Spleen (tissue), 11 donors: ENCODE data around the gene BRF1. TPM values are rescaled to one million over a fixed set of nuclear protein-coding genes. Genes with fewer than 3 reads are reported as not detected.

Experiments
- DNase-seq: peaks from one replicate; pipeline ENCODE4 v3.0.0-alpha.2; 2020
- H3K27ac ChIP-seq, 8 donors: fragments of 200-600 bp; sonication (generic) in 7 of 8; 1 replicate in 4 of 8; 2 replicates in 4 of 8; pipeline versions ENCODE4 v1.5.0 to v1.8.0; 2016 to 2021; ENCODE audit warnings: inconsistent platforms in 4 of 8, mild to moderate bottlenecking in 4 of 8, moderate library complexity in 1 of 8
- H3K27me3 ChIP-seq, 7 donors: fragments of 200-600 bp; sonication (generic) in 6 of 7; replicated peaks in 1 of 7; 1 replicate in 4 of 7; 2 replicates in 3 of 7; pipeline versions ENCODE4 v1.5.0 to v1.8.0; 2016 to 2021; ENCODE audit warnings: inconsistent platforms in 3 of 7, mild to moderate bottlenecking in 1 of 7
- H3K36me3 ChIP-seq, 6 donors: fragments of 200-600 bp; sonication (generic) in 5 of 6; 1 replicate in 4 of 6; 2 replicates in 2 of 6; pipeline versions ENCODE4 v1.5.0 to v1.8.0; 2016 to 2021; ENCODE audit warnings: inconsistent platforms in 2 of 6
- H3K4me1 ChIP-seq, 6 donors: fragments of 200-600 bp; sonication (generic) in 5 of 6; 1 replicate in 3 of 6; 2 replicates in 3 of 6; pipeline versions ENCODE4 v1.5.0 to v1.8.0; 2016 to 2021; ENCODE audit warnings: inconsistent platforms in 3 of 6
- H3K4me3 ChIP-seq, 8 donors: fragments of 200-600 bp; sonication (generic) in 7 of 8; 1 replicate in 4 of 8; 2 replicates in 4 of 8; pipeline versions ENCODE4 v1.5.0 to v1.8.0; 2016 to 2021; ENCODE audit warnings: inconsistent platforms in 4 of 8, mild to moderate bottlenecking in 4 of 8, moderate library complexity in 2 of 8
- H3K9me3 ChIP-seq, 8 donors: fragments of 200-600 bp; sonication (generic) in 7 of 8; 1 replicate in 4 of 8; 2 replicates in 4 of 8; pipeline versions ENCODE4 v1.5.0 to v1.8.0; 2016 to 2021; ENCODE audit warnings: inconsistent platforms in 4 of 8
- CTCF ChIP-seq, 11 experiments: fragments of 200-600 bp in 7 of 11; fragments of 450-650 bp in 4 of 11; sonication (generic) in 4 of 11; IDR thresholded peaks in 8 of 11; conservative IDR thresholded peaks in 3 of 11; 1 replicate in 7 of 11; 2 replicates in 4 of 11; pipeline versions ENCODE4 v1.4.0 to v1.8.0; 2016 to 2021; ENCODE audit warnings: antibody characterized with exemption in 11 of 11, inconsistent platforms in 4 of 11, mild to moderate bottlenecking in 1 of 11
- POLR2A ChIP-seq, 3 donors: fragments of 450-650 bp; IDR thresholded peaks; one replicate each; pipeline ENCODE4 v1.5.1; 2017; ENCODE audit warnings: antibody characterized with exemption in 3 of 3, mild to moderate bottlenecking in 1 of 3
- POLR2AphosphoS5 ChIP-seq, 3 donors: sonication (generic); formaldehyde crosslinking; IDR thresholded peaks; one replicate each; pipeline ENCODE4 v1.5.1; 2017; ENCODE audit warnings: antibody characterized with exemption in 3 of 3
- WGBS, 5 donors: extraction: QIAGEN DNeasy Blood & Tissue Kit in 3 of 5; methylation state at CpG; one replicate each; pipeline versions ENCODE4 v1.1.5 to v1.1.7; 2013 to 2018; 5-methylcytosine and 5-hydroxymethylcytosine counted together
- intact Hi-C: fragments of 100-400 bp; cut with DNase I; formaldehyde crosslinking; loops from one replicate; pipeline ENCODE4 v1.15.0; 2023; ENCODE audit warnings: low total_unique reads
- polyA plus RNA-seq, 3 donors: library from polyadenylated mRNA; stranded (reverse); fragments of 200-250 nt; gene quantifications; one replicate each; pipeline ENCODE4 v1.2.1, GENCODE V29; 2013
- total RNA-seq, 7 donors: library from RNA; depleted of rRNA in 3 of 7; stranded (reverse); fragments of >200 nt in 3 of 7; fragmentation: NEBNext Ultra II Directional in 4 of 7; extraction: Animal tissue kit (Norgen Biotek cat#: 25700) in 4 of 7; gene quantifications; one replicate each; pipeline versions ENCODE4 v1.1.0 to v1.2.1, GENCODE V29; 2016 to 2021
- donor health status: healthy with polysubstance abuse.
- donor health status: DM: no; HTN: no; CAD: no; lungs with moderate emphysema.
- donor health status: DM: no; HTN: no; CAD: no.
- donor health status: Bipolar disorder and iron deficiency.
- donor health status: healthy.
- donor health status: DM: no; HTN: no; CAD: no.
- donor health status: DM: yes; HTN: yes; CAD: no.

Gene BRF1
- total and polyA plus RNA-seq, 10 donors, result 16.2 to 71.2 (median 49.8) TPM

- WGBS, 5 donors, result 92 to 99% (median 95%) methylated on average over 8 to 11 of the region's 11 CpGs
- H3K9me3 ChIP-seq, result no peaks in the 10 kb centered on the region
- peaks cover 11 to 67% (median 40%) of the 10 kb centered on the region in 6 donors for H3K4me1 ChIP-seq
- intact Hi-C loops, result no loop called here
- H3K4me3 ChIP-seq, result no peak overlapping the region
- peaks cover 0 to 19% (median 0%) of the 10 kb centered on the region in 7 donors for H3K27me3 ChIP-seq
- TF ChIP-seq POLR2AphosphoS5 (IDR thresholded peaks at IDR 0.05) (no peak), POLR2A (IDR thresholded peaks at IDR 0.05) (no peak), CTCF (IDR thresholded peaks at IDR 0.05 in 8 of 11, conservative IDR thresholded peaks at IDR 0.05 in 3 of 11) (no peak)
- no peak overlapping the region for H3K27ac ChIP-seq
- no peak for DNase-seq
- peaks cover 0 to 3% (median 0%) of the 10 kb centered on the region in 6 donors for H3K36me3 ChIP-seq
These were observed 122.0 kb downstream of the BRF1 start for GRCh38 chr14:105178868-105179140.

DNA sequence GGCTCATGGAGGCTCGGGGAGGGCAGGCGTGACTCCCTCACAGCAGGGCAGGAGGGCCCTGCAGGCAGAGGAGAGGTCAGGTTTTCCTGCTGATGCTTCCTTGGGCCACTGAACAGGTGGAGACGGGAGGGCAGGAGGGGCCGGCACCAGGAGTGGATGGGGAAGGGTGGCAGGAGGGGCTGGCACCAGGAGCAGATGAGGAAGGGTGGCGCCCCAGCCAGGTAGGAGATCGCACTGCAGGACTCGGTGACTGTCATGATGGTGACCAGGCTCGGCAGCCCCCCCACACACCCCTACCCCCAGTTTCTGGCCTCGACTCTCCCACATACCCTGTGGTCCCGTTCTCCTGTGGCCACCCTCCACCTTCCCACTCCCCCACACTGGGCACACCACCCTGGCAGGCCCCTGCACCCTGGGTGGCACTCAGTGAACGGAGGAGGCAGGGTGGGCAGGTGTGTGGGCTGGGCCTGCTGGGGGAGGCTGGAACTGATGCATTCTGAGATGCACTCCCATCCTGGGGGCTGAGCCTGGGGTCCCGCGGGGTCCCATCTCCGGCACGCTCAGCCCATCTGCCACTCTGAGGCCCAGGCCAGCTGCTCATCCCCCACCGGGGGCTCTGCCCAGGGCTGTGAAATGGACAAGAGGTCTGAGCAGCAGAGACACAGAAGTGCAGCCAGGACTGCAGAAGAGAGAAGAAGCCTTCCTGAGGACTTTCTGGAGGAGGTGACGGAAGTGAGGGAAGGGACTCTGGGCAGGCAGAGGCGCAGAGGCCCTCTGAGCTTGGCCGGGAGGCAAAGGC lies 122.5 kb downstream of the BRF1 start:
- DNase-seq, result no peak
- peaks cover 0 to 3% (median 0%) of the 10 kb centered on the region in 6 donors for H3K36me3 ChIP-seq
- H3K27ac ChIP-seq, result no peak overlapping the region
- WGBS, 5 donors, result 84 to 90% (median 86%) methylated on average over 15 to 19 of the region's 19 CpGs
- H3K4me3 ChIP-seq, result no peak overlapping the region
- peaks cover 11 to 71% (median 40%) of the 10 kb centered on the region in 6 donors for H3K4me1 ChIP-seq
- H3K9me3 ChIP-seq, result no peaks in the 10 kb centered on the region
- intact Hi-C loops, result no loop called here
- peaks cover 0 to 20% (median 0%) of the 10 kb centered on the region in 7 donors for H3K27me3 ChIP-seq
- no peak for TF ChIP-seq POLR2A (IDR thresholded peaks at IDR 0.05)
- no peak for TF ChIP-seq CTCF (IDR thresholded peaks at IDR 0.05 in 8 of 11, conservative IDR thresholded peaks at IDR 0.05 in 3 of 11)
- TF ChIP-seq POLR2AphosphoS5 (IDR thresholded peaks at IDR 0.05), result no peak

DNA sequence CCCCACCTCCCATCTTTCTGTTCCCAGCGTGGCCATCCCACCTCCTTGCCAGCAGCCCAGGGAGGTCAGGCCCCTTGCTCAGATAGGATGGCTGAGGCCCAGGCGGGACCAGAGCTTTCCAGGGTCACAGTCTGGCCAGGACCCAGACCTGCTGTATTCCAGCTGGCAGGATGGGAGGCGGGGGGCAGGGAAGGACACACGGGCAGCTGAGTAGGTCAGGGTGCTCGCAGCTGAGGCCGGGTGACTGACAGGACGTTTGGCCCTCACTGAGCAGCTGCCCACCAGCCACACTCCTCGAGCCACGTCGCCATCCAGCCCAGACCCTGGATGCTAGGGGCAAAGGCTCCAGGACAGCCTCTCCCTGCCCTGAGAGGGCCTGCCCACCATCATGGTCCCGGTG lies 123.7 kb downstream of the BRF1 start:
- no peak overlapping the region for H3K4me3 ChIP-seq
- no peak overlapping the region for H3K27ac ChIP-seq
- H3K9me3 ChIP-seq, result no peaks in the 10 kb centered on the region
- peaks cover 0 to 18% (median 0%) of the 10 kb centered on the region in 7 donors for H3K27me3 ChIP-seq
- WGBS, 5 donors, result 74 to 83% (median 78%) methylated on average over 10 to 11 of the region's 11 CpGs
- TF ChIP-seq POLR2A (IDR thresholded peaks at IDR 0.05) (no peak), CTCF (IDR thresholded peaks at IDR 0.05 in 8 of 11, conservative IDR thresholded peaks at IDR 0.05 in 3 of 11) (no peak), POLR2AphosphoS5 (IDR thresholded peaks at IDR 0.05) (peak in 1 of 3 donors; percentile 10)
- no peak for DNase-seq
- H3K4me1 ChIP-seq, result peaks cover 11 to 63% (median 37%) of the 10 kb centered on the region in 6 donors
- H3K36me3 ChIP-seq, result peaks cover 0 to 3% (median 0%) of the 10 kb centered on the region in 6 donors
- intact Hi-C loops, result no loop called here

GRCh38 chr14:105176513-105176912 lies 124.3 kb downstream of the BRF1 start:
- intact Hi-C loops, result no loop called here
- peaks cover 0 to 14% (median 0%) of the 10 kb centered on the region in 7 donors for H3K27me3 ChIP-seq
- H3K4me3 ChIP-seq, result no peak overlapping the region
- WGBS, 5 donors, result 59 to 84% (median 72%) methylated on average over 4 to 15 of the region's 15 CpGs
- peaks cover 0 to 3% (median 0%) of the 10 kb centered on the region in 6 donors for H3K36me3 ChIP-seq
- peaks cover 11 to 59% (median 33%) of the 10 kb centered on the region in 6 donors for H3K4me1 ChIP-seq
- H3K9me3 ChIP-seq, result no peaks in the 10 kb centered on the region
- no peak for DNase-seq
- TF ChIP-seq CTCF (IDR thresholded peaks at IDR 0.05 in 8 of 11, conservative IDR thresholded peaks at IDR 0.05 in 3 of 11) (no peak), POLR2AphosphoS5 (IDR thresholded peaks at IDR 0.05) (no peak), POLR2A (IDR thresholded peaks at IDR 0.05) (no peak)
- H3K27ac ChIP-seq, result no peak overlapping the region
